Naive thymus-derived CD8-positive, alpha-beta T cell (primary cell): ENCODE data around the gene USP15. TPM values are rescaled to one million over a fixed set of nuclear protein-coding genes. Genes with fewer than 3 reads are reported as not detected.

Experiments used
- ATAC-seq, 2 donors: fragments of 150-1000 bp; cut with Tn5 transposase in 1 of 2; sonication (Bioruptor Pico), chemical (Tn5 transposase) in 1 of 2; 1 replicate in 1 of 2; 2 replicates in 1 of 2; pipeline ENCODE4 v1.10.0; 2021; ENCODE audit warnings: mild to moderate bottlenecking in 2 of 2, moderate library complexity in 2 of 2
- POLR2A ChIA-PET: fragments of 350-600 bp; sonication (Branson Sonifier 250); formaldehyde crosslinking; loops from one replicate; lab custom pipeline; 2021; ENCODE audit warnings: antibody characterized with exemption; lab: Charles Lee
- DNase-seq, 10 donors: peaks; one replicate each; pipeline versions ENCODE4 v3.0.0 to v3.0.0-alpha.2; 2020 to 2022
- H3K27ac Mint-ChIP-seq, 10 donors: one replicate each; pipeline ENCODE4 v1.8.0; 2020 to 2022; ENCODE audit warnings: mild to moderate bottlenecking in 10 of 10, mixed read lengths in 10 of 10, moderate library complexity in 4 of 10, inconsistent platforms in 1 of 10
- H3K27me3 Mint-ChIP-seq, 5 donors: one replicate each; pipeline ENCODE4 v1.8.0; 2021 to 2022; ENCODE audit warnings: mixed read lengths in 5 of 5
- H3K36me3 Mint-ChIP-seq, 3 donors: one replicate each; pipeline ENCODE4 v1.8.0; 2020 to 2022; ENCODE audit warnings: mixed read lengths in 3 of 3, mild to moderate bottlenecking in 2 of 3, inconsistent platforms in 1 of 3
- H3K4me1 Mint-ChIP-seq, 4 donors: one replicate each; pipeline ENCODE4 v1.8.0; 2021 to 2022; ENCODE audit warnings: mixed read lengths in 4 of 4
- H3K4me3 Mint-ChIP-seq, 10 donors: one replicate each; pipeline ENCODE4 v1.8.0; 2020 to 2022; ENCODE audit warnings: mild to moderate bottlenecking in 10 of 10, mixed read lengths in 10 of 10, moderate library complexity in 6 of 10, inconsistent platforms in 1 of 10
- H3K9me3 Mint-ChIP-seq, 9 donors: one replicate each; pipeline ENCODE4 v1.8.0; 2020 to 2022; ENCODE audit warnings: mixed read lengths in 9 of 9, mild to moderate bottlenecking in 3 of 9, inconsistent platforms in 1 of 9, moderate library complexity in 1 of 9
- polyA plus RNA-seq, 3 donors: library from polyadenylated mRNA; unstranded; fragments of 300-500 nt; fragmentation: Illumina TruSeq; gene quantifications; one replicate each; pipeline ENCODE4 v1.2.3, GENCODE V29; 2021
- total RNA-seq, 8 experiments: library from RNA in 2 of 8; stranded (reverse) in 2 of 8; gene quantifications; one replicate each; pipeline ENCODE4 v1.2.3 and lab custom pipeline; 2021 to 2026

USP15 gene
- total and polyA plus RNA-seq, 5 experiments from 2014 or later, result 49.1 to 164 (median 57.0) TPM

GRCh38 chr12:62269464-62270228, 9.4 kb downstream of the USP15 start:
- ATAC-seq (no peak), DNase-seq (no peak)
- Mint-ChIP-seq H3K9me3 (no peaks in the 10 kb centered on the region), H3K4me1 (peaks cover 42 to 93% (median 81%) of the 10 kb centered on the region in 4 donors), H3K36me3 (peaks cover 0 to 13% (median 0%) of the 10 kb centered on the region in 3 donors), H3K27me3 (no peaks in the 10 kb centered on the region), H3K27ac (peak overlapping the region in 2 of 10 donors; percentile 38 to 57), H3K4me3 (peak overlapping the region in 8 of 10 donors; percentile 21 to 67 (median 43))
- POLR2A ChIA-PET, result no interaction called here

GRCh38 chr12:62270384-62270783, 10.2 kb downstream of the USP15 start:
- H3K36me3 Mint-ChIP-seq, result peaks cover 0 to 11% (median 0%) of the 10 kb centered on the region in 3 donors
- peak overlapping the region in 9 of 10 donors; percentile 10 to 67 (median 52) for H3K4me3 Mint-ChIP-seq
- H3K9me3 Mint-ChIP-seq, result no peaks in the 10 kb centered on the region
- H3K4me1 Mint-ChIP-seq, result peaks cover 46 to 94% (median 82%) of the 10 kb centered on the region in 4 donors
- H3K27me3 Mint-ChIP-seq, result no peaks in the 10 kb centered on the region
- POLR2A ChIA-PET, result no interaction called here
- DNase-seq (no peak), ATAC-seq (no peak)
- peak overlapping the region in 5 of 10 donors; percentile 5 to 57 (median 38) for H3K27ac Mint-ChIP-seq

- Mint-ChIP-seq H3K4me3 (peak overlapping the region in 9 of 10 donors; percentile 30 to 67 (median 52)), H3K9me3 (no peaks in the 10 kb centered on the region), H3K27ac (peak overlapping the region in 5 of 10 donors; percentile 7 to 57 (median 36)), H3K36me3 (peaks cover 0 to 11% (median 0%) of the 10 kb centered on the region in 3 donors), H3K27me3 (no peaks in the 10 kb centered on the region), H3K4me1 (peaks cover 48 to 94% (median 82%) of the 10 kb centered on the region in 4 donors)
- POLR2A ChIA-PET, result no interaction called here
- ATAC-seq (no peak), DNase-seq (no peak)
These were observed 10.7 kb downstream of the USP15 start for GRCh38 chr12:62270872-62271271.

DNA sequence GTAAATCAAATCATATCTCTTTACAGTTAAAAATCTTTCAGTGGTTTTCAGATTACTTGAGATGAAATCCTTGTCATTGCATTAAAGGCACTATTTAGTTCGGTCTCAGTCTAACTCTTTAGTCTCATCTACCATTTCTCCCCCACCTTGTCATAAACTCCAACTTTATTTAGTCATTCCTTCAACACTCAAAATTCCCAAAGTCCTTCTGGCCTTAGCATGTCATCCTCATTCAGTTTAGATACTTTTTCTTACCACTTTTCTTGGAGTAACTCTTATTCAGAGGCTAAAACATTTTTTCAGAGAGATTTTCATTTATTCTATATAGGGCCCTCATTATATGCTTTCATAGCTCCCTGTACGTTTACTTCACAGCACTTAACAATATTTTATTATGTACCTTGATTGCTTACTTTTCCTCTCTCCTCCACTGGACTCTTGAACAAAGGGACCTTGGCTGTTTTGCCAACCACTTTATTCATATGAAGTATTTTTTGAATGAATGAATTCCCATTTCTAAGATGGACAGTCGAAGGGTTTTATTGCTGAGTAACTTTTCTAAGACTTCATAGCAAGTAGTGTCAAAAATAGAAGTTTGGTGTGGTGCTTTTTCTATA, 12.8 kb downstream of the USP15 start:
- POLR2A ChIA-PET, result no interaction called here
- DNase-seq (no peak), ATAC-seq (no peak)
- Mint-ChIP-seq H3K36me3 (peaks cover 0 to 11% (median 2%) of the 10 kb centered on the region in 3 donors), H3K27ac (peak overlapping the region in 8 of 10 donors; percentile 4 to 76 (median 40)), H3K27me3 (no peaks in the 10 kb centered on the region), H3K9me3 (no peaks in the 10 kb centered on the region), H3K4me1 (peaks cover 38 to 91% (median 72%) of the 10 kb centered on the region in 4 donors), H3K4me3 (peak overlapping the region; percentile 16 to 75 (median 48))

- no peak for ATAC-seq
- peak overlapping the region in 9 of 10 donors; percentile 13 to 76 (median 47) for H3K4me3 Mint-ChIP-seq
These were observed 13.6 kb downstream of the USP15 start for GRCh38 chr12:62273724-62274380.

GRCh38 chr12:62278022-62278421, 17.8 kb downstream of the USP15 start:
- peaks cover 5 to 8% (median 6%) of the 10 kb centered on the region in 3 donors for H3K36me3 Mint-ChIP-seq
- POLR2A ChIA-PET, result no interaction called here
- ATAC-seq (no peak), DNase-seq (no peak)
- peaks cover 0 to 5% (median 0%) of the 10 kb centered on the region in 9 donors for H3K9me3 Mint-ChIP-seq
- H3K4me3 Mint-ChIP-seq, result no peak overlapping the region
- H3K27ac Mint-ChIP-seq, result no peak overlapping the region
- H3K27me3 Mint-ChIP-seq, result no peaks in the 10 kb centered on the region
- H3K4me1 Mint-ChIP-seq, result peaks cover 36 to 88% (median 75%) of the 10 kb centered on the region in 4 donors

More at GRCh38 chr12:62273724-62274380, 13.6 kb downstream of the USP15 start:
- H3K9me3 Mint-ChIP-seq, result peaks cover 0 to under 1% (median 0%) of the 10 kb centered on the region in 9 donors
- peaks cover under 1 to 11% (median 2%) of the 10 kb centered on the region in 3 donors for H3K36me3 Mint-ChIP-seq
- H3K27me3 Mint-ChIP-seq, result no peaks in the 10 kb centered on the region
- DNase-seq, result no peak
- POLR2A ChIA-PET, result interaction anchor here (1.3 kb wide), 1 partner anchor 15 kb away, joined by 3 read pairs; no protein-coding TSS in a partner anchor
- H3K4me1 Mint-ChIP-seq, result peaks cover 36 to 86% (median 67%) of the 10 kb centered on the region in 4 donors
- H3K27ac Mint-ChIP-seq, result peak overlapping the region in 7 of 10 donors; percentile 36 to 86 (median 63)

GRCh38 chr12:62279058-62279457, 18.9 kb downstream of the USP15 start:
- H3K27ac Mint-ChIP-seq, result peak overlapping the region in 2 of 10 donors; percentile 31 to 41

GRCh38 chr12:62279961-62280360, 19.8 kb downstream of the USP15 start:
- H3K4me1 Mint-ChIP-seq, result peaks cover 27 to 85% (median 68%) of the 10 kb centered on the region in 4 donors
- H3K27me3 Mint-ChIP-seq, result no peaks in the 10 kb centered on the region
- POLR2A ChIA-PET, result interaction anchor here (1.9 kb wide), 1 partner anchor 20 kb away, joined by 4 read pairs; the partner anchor contains the start of gene USP15
- H3K9me3 Mint-ChIP-seq, result peaks cover 0 to 5% (median 0%) of the 10 kb centered on the region in 9 donors
- DNase-seq (no peak), ATAC-seq (no peak)
- peak overlapping the region in 5 of 10 donors; percentile 2 to 70 (median 30) for H3K27ac Mint-ChIP-seq
- peaks cover 5 to 10% (median 8%) of the 10 kb centered on the region in 3 donors for H3K36me3 Mint-ChIP-seq
- peak overlapping the region in 3 of 10 donors; percentile 12 to 35 (median 15) for H3K4me3 Mint-ChIP-seq

More at GRCh38 chr12:62279058-62279457, 18.9 kb downstream of the USP15 start:
- DNase-seq, result no peak
- peak overlapping the region in 3 of 10 donors; percentile 5 to 21 (median 17) for H3K4me3 Mint-ChIP-seq
- H3K4me1 Mint-ChIP-seq, result peaks cover 33 to 86% (median 74%) of the 10 kb centered on the region in 4 donors
- no peaks in the 10 kb centered on the region for H3K27me3 Mint-ChIP-seq
- POLR2A ChIA-PET, result no interaction called here
- H3K9me3 Mint-ChIP-seq, result peaks cover 0 to 5% (median 0%) of the 10 kb centered on the region in 9 donors
- ATAC-seq, result no peak
- peaks cover 5 to 10% (median 8%) of the 10 kb centered on the region in 3 donors for H3K36me3 Mint-ChIP-seq

- Mint-ChIP-seq H3K36me3 (peaks cover 19 to 27% (median 22%) of the 10 kb centered on the region in 3 donors), H3K4me3 (peak overlapping the region in 7 of 10 donors; percentile 5 to 44 (median 24)), H3K9me3 (peaks cover 0 to 12% (median 3%) of the 10 kb centered on the region in 9 donors), H3K27me3 (no peaks in the 10 kb centered on the region), H3K27ac (peak overlapping the region in 9 of 10 donors; percentile 0 to 85 (median 45)), H3K4me1 (peaks cover 29 to 82% (median 74%) of the 10 kb centered on the region in 4 donors)
- ATAC-seq, result no peak
- POLR2A ChIA-PET, result no interaction called here
- no peak for DNase-seq
These were observed 22.0 kb downstream of the USP15 start for GRCh38 chr12:62282057-62282774.

GRCh38 chr12:62284749-62285148, 24.5 kb downstream of the USP15 start:
- DNase-seq (no peak), ATAC-seq (no peak)
- peak overlapping the region in 2 of 10 donors; percentile 6 to 57 for H3K27ac Mint-ChIP-seq
- no peak overlapping the region for H3K4me3 Mint-ChIP-seq
- peaks cover 4 to 33% (median 14%) of the 10 kb centered on the region in 9 donors for H3K9me3 Mint-ChIP-seq
- H3K36me3 Mint-ChIP-seq, result peaks cover 27 to 39% (median 34%) of the 10 kb centered on the region in 3 donors
- H3K4me1 Mint-ChIP-seq, result peaks cover 40 to 90% (median 84%) of the 10 kb centered on the region in 4 donors
- POLR2A ChIA-PET, result no interaction called here
- H3K27me3 Mint-ChIP-seq, result no peaks in the 10 kb centered on the region

DNA sequence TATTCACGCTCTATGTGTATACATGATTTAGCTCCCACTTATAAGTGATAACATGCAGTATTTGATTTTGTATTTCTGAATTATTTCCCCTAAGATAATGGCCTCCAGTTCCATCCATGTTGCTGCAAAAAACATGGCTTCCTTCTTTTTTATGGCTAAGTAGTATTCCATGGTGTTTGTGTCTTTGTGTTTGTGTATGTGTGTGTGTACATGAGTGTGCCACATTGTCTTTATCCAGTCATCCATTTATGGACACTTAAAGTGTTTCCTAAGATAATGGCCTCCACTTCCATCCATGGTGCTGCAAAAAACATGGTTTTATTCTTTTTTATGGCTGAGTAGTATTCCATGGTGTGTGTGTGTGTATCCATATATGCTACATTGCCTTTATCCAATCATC, 25.1 kb downstream of the USP15 start:
- Mint-ChIP-seq H3K4me3 (peak overlapping the region in 1 of 10 donors; percentile 34), H3K9me3 (peaks cover 5 to 38% (median 17%) of the 10 kb centered on the region in 9 donors), H3K27ac (peak overlapping the region in 3 of 10 donors; percentile 52 to 70 (median 57)), H3K36me3 (peaks cover 31 to 42% (median 40%) of the 10 kb centered on the region in 3 donors), H3K27me3 (no peaks in the 10 kb centered on the region), H3K4me1 (peaks cover 37 to 91% (median 82%) of the 10 kb centered on the region in 4 donors)
- ATAC-seq (no peak), DNase-seq (no peak)
- POLR2A ChIA-PET, result no interaction called here
